Stimulated activated CD8-positive, alpha-beta memory T cell treated with anti-CD3 and anti-CD28 coated beads, Interleukin-12 subunit alpha, Interleukin-12 subunit beta, amount 100 ng/mL, for 24 hours (primary cell): ENCODE measurements around the gene IFRD1.

Experiments
- DNase-seq: peaks from one replicate; pipeline ENCODE4 v3.0.0-alpha.2; 2020; ENCODE audit errors: extremely low read depth

Gene IFRD1, protein sequence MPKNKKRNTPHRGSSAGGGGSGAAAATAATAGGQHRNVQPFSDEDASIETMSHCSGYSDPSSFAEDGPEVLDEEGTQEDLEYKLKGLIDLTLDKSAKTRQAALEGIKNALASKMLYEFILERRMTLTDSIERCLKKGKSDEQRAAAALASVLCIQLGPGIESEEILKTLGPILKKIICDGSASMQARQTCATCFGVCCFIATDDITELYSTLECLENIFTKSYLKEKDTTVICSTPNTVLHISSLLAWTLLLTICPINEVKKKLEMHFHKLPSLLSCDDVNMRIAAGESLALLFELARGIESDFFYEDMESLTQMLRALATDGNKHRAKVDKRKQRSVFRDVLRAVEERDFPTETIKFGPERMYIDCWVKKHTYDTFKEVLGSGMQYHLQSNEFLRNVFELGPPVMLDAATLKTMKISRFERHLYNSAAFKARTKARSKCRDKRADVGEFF

DNA sequence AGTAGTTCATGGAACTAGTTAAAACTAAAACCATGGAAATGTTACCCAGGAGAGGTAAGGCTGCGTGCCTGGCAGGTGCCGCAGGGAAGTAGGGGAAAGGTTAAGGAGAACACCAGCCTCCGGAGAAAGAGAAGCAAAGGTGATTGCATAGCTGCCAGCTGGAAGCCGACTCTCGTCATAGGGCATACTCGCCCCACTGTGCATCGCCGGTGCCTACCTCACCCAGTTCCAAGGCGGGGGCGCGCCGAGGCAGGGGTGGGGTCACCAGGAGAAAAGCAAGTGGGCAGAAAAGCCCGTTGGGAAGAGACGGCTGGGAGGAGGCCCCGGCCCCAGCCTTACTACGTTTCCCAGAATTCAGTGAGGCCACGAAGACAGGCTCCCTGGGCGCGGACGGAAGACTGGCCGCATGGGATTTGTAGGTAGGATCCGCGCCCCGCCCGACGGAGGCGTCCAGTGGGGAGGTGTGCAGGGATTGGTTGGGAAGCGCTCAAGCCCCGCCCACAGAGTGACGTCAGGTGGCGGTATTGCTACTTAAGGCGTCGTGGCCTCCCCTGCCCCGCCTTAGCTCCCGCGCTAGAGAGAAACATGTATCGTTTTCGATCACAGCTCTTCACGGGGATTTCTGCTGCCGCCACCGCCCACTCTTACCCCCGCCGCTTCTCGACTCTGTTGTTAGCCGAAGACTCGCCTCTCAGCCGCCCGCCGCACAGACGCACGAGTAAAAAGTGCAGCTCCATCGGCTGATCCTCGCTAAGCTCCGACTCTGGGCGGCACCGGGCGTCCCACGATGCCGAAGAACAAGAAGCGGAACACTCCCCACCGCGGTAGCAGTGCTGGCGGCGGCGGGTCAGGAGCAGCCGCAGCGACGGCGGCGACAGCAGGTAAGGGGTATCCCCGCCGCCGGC lies at the start of gene IFRD1:
TSS of gene IFRD1 (plus strand) at position 559 of the 905 bp plus-strand sequence. CDS start at position 788, 229 bp downstream.
- peak; percentile 95 for DNase-seq

DNA sequence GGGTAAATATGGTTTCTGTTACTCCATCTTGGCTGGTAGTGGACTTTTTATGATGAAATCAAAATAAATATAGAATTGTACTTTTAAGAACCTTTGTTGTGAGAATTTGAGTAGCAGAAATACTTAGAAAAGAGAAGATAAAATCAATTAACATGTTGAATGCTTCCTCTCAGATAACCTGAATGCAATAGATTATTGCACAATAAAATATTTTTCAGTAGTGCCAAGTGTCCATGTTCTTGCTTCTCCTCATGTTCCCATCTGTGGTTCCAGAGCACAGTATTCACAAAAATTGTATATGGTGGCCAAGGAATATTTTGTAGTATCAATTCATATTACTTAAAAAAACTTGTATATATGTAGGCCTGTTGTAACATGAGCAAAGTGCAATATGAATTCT lies 45.9 kb upstream of the IFRD1 start:
- DNase-seq: no peak

DNA sequence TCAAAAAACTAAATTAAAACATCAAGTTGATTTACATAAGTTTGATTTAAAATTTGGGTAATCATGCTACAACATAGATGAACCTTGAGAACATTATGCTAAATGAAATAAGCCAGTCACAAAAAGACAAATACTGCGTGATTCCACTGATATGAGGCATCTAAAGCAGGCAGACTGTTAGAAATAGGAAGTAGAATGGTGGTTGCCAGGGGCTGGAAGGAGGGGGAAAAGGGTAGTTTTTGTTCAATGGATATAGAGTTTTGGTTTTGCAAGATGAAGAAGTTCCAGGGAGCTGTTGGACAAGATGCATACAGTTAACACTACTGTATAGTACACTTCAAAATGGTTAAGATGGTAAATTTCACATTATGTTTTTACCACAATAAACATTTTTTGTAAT lies 45.0 kb upstream of the IFRD1 start:
- no peak for DNase-seq

DNA sequence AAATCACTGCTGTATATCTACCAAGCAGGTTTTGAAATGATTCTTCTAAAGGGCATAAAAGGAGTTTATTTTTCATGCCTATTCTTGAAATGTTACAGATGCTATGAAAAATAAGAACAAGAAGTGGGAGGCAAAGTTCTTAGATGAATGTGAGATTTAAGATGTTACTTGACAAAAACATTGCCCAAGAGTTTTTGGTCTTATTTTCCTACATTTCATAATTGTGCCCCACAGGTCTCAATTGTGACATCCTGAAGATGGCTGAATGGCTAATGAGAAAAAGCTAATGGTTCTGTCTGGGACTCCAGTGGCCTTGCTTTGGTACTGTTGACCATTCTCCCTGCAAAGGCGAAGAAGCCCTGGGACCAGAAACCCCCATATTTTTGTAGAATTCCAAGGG lies 43.0 kb upstream of the IFRD1 start:
- DNase-seq: no peak

DNA sequence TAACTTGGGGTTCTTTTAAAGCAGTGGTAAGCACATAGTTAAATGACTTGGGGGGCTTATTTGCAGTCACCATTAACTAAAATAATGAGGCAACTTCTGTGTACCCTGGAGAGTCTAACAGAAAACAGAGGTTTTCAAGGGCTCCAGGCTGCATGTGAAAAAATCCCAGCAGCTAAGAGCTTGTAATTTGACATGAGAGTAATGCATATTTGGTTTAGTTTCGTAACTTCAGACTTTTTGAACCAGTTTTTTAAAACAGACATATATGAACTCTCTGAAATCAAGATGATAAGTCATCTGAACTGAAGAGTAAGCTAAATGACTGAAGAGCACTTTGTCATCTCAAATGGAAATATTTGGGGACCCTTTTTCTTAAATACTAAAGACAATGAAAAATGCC lies 40.2 kb upstream of the IFRD1 start:
- no peak for DNase-seq

DNA sequence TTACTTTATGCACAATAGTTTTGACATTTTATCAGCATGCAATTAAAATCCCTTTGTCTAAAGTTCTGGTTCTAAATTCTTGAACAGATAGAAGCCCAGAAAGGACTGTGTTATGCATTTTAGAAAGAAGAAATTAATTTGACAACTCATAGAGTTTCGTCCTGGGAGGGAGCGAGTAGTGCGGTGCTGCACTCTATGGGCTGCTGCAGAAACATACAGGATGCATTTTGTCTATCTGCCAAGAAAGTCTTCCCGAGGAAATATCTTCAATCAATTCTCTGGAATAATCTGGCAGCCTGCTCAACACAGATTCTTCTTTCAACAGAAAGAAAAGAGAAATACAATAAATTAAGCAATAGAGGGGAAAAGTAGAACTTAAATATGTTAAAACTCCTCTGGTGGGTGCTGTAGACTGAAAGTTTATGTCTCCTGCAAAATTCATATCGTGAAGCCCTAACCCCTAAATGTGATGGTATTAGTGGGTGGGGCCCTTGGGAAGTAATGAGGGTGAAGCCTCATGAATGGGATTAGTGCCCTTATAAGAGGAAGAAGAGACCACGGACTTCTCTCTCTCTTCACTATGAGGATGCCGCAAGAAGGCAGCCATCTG lies 39.0 kb upstream of the IFRD1 start:
- no peak for DNase-seq

DNA sequence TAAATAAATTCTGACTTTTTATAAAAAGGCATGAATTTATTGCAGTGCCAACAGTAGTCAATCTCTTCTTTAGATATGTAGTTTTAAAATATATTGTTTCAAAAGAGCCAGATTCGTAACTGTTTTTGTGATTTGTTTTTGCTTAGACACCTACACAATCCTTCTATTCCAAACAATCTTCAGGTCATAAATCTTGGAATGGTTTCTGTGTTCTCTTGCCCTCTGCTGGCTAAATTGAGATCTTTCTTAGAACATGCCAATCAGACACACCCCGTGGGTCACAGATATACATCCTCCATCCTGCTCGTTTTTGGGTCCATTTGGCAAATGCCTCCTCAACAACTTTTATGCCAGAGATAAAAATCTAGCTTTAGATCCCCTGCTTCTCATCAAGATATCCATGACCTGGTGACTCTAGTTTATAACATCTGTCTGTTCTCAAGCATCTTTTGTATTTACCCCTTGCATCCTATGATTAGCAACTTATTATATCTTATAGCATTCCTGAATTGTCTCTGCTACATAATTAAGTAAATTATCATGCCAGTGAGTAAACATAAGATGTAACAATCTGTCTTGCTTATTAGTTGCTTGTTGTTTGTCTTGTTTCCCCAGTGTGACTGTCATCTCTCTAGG lies 35.3 kb upstream of the IFRD1 start:
- DNase-seq: no peak

DNA sequence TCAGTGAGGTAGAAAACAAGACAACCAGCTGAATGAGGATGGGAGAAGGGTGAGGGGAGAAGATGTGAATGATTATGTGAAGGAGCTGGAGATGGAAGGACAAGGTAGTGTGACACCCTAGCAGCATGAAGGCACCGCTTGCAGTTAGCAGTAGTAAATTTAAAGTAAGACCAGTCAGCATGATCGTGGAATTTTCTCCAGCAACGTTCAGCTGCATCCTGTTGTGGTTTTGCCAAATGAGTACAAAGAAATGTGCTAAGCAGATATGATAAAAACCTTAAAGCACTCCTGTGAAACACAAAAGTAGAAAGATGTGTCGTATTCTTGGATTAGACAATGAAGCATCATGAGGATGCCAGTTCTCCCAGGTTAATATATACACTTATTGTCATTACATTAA lies 34.1 kb upstream of the IFRD1 start:
- DNase-seq: no peak

DNA sequence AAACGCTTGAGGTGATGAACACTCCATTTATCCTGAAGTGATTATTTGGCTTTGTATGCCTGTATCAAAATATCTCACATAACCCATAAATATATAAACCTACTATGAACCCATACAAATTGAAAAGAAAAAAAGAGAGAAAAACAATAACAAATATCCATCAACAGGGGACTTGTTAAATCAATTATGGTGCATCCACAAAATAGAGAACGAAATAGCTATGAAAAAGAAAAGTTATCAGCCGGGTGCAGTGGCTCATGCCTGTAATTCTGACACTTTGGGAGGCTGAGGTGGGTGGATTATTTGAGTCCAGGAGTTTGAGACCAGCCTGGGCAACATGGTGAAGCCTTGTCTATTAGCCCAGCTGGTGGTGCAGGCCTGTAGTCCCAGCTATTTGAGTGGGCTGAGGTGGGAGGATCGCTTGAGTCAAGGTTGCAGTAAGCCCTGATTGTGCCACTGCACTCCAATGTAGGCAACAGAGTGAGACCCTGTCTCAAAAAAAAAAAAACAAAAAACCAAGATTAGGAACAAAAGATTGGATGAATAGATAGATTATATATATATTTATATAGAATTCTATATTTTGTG lies 30.6 kb upstream of the IFRD1 start:
- no peak for DNase-seq

DNA sequence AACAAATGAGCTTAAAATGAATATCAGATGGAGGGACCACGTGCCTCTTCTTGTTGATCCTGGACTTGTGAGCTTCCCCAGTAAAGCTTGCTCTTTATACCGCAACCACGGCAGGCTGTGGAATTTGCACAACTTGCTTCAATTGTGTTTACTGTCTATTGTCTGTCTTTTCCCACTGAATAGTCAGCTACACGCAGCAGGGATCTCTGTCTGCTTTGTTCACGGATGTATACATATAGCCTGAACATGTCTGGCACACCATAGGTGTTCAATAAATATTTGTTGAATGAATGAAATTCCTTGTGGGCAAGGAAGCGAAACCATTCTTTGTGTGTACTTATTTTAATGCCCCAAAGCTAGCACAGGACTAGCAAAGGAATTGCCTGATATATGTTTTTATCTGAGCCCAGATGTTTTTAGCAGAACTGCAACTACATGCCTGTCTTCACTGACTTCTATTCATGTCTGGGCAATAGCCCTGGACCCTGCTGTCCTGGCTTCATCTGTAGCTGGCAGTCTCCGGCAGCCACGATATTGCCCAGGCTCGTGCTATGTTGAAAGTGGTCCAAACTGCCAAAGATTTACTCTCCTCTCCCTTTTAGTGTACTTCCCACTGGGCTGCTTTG lies 29.9 kb upstream of the IFRD1 start:
- no peak for DNase-seq

DNA sequence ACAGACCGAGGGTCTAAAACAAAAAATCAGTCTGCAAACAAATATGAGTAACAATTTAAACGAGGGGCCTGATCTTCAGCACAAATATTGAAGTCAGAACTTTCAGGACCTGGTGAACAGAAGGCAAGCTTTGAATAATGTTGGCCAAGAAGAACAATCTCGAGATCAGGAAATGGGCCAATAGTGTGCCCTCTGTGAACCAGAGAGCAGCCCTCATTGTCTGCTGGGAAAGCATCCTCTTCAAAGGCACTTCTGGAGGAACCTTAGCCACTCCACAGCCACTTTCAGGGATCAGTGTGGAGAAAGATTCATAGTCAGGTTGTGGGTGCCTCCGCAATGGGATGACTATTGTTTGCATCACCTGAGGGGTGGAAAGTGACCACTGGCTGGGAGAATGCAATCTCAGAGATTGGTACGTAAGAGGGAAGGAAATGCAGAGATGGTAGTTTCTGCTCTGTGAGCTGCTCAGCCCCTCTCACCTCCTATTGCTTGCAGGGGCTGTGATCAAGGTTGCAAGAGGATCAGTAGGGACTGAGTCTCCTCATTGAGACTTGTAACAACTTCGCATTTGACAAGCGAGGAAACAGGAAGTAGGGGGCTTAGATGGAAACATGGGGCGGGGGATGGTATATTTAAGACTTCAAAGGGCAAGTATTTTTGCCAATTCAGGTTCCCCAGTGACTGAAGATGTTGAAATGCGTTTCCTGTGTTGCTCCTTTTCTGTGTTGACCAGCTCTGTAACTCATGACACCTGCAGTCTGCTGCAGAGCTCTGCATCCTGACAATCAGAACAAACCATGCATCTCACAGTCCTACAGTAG lies 28.4 kb upstream of the IFRD1 start:
- DNase-seq: no peak

DNA sequence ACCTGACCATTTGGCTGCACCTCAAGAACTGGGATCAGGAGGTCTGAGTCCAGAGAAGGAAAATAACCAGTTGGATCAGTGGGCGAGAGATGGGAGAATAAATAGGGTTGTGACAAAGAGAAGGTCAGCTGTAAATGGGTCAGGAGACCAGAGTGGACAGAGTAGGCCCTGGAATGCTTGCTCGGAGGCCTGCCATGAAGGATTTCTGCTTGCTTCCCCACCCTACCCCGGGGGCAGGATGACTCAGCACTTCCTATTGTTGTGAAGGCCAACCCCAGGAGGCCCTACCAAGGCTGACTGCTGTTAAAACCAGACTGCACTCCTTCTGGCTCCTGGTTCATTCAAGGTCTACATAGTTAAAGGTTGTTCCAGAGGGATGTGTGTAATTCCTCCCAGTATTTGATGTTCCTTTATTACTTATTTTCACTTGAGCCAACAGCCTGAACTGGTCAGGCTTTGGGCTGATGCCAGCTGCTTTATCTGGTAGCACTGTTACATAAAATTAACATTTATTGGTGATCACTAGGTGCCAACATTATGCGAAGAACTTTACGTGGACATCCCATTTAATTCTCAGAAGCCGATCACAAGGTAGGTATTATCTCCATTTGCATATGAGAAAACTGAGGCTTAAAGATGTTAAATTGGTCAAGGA lies 27.3 kb upstream of the IFRD1 start:
- DNase-seq: no peak

DNA sequence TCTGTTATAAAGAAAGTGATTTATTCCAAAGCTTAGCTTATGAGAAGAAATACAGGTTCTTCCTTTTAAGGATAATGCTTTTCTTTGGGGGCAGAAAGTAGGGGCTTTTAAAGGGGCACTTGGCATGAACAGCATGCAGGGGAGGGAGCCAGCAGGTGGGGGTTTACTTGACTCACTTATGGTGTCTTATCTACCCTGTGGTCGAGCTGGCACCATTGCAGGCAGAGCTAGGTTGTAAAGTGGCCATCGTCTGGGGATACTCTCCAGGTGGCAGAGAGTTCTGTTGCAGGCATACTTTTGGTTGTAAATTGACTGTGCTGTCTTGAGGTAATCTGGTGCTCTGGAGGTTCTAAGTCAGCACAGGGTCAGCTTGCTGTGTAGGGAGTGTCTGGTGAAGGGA lies 26.3 kb upstream of the IFRD1 start:
- DNase-seq: no peak

DNA sequence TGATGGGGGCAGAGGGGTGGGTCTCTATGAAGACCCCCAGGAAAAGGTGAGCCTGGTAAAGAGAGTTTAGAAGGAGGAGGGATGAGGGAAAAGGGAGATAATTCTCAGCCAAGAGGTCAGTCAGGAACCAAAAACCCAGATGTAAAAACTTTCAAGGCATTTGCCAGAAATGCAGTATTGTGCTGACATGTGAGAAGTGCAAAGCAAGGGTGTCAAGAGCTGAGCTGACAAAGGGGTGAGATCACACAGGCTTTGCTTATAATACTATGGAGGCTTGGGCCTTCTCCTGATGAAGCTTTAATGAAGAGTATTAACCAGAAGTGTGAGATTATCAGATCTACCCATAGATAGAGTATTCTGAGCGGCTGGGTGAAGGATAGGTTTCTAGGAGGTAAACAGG lies 22.3 kb upstream of the IFRD1 start:
- no peak for DNase-seq

DNA sequence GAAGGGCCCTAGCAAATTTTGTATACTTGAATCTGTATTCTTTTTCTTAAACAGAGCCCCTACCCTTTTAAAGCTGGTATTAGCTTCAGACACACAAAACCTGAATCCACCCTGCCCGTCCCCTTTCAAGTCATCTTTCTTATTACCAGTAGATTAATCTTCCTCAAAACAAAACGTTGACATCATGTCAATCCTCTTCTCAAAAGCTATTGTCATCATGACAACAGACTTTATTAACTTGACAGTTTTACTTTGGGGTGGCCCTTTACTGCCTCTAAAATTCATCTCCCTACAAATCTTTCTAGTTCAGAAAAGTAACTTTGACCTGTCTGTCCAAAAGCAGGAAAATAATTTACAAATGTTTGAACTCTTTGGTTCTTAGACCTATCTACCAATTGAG lies 21.5 kb upstream of the IFRD1 start:
- DNase-seq: no peak

DNA sequence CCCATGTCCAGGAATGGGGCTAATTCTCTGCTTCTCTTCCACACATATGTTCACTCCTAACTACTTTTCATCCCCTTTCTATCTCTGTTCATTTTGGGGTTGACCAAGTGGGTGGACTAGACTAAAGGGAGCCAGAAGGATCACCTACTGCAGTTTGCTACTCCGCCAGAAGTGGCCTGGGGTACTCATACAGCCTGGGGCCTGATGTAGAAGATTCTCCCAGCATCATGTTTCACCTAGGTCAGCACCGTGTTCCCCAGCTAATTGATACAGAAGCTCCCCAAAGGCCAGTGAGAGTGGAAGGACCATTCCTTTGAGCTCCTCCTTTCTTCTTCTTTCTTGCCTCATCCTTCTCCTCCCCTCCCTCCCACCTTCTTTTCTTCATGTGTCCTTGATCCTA lies 19.6 kb upstream of the IFRD1 start:
- DNase-seq: no peak

DNA sequence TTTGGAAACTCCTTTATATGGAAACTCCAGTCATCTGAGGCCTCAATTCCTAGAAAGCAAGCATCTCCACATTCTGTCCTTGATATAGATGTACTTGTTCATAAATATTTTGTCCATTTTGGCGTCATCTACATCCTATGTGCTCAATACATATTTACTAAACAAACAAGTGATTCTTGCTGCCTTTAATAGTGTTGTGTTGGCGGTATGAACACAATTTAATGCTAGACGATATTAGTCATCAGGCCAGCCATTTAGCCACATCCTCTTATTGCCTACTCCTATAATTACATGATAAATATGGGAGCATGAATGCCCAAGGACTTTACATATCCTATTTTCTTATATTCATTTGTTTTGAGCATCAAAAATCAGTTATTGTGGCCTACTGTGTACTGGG lies 18.5 kb upstream of the IFRD1 start:
- no peak for DNase-seq

DNA sequence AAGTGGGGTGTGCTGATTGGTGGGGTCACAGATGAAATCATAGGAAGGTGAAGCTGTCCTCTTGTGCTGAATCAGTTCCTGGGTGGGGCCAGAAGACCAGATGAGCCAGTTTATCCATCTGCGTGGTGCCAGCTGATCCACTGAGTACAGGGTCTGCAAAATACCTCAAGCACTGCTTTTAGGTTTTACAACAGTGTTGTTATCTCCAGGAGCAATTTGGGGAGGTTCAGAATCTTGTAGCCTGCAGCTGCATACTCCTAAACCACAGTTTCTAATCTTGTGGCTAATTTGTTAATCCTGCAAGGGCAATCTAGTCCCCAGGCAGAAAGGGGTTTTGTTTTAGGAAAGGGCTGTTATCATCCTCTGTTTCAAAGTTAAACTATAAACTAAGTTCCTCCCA lies 17.0 kb upstream of the IFRD1 start:
- no peak for DNase-seq

DNA sequence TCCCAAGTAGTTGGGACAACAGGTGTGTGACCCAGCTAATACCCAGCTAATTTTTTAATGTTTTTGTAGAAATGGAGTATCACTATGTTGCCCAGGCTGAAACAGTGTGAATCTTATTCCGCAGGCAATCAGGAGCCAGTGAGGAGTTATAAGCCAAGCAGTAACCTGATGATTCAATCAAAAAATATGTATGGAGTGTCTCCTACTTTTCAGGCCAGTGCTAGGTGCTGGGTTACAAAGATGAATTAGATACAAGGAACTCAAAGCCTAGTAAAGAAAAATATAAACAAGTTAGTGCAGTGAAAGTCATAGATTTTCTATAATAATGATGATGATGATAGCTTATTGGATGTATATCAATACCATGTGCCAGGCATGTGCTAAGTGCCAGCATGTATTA lies 13.2 kb upstream of the IFRD1 start:
- no peak for DNase-seq

DNA sequence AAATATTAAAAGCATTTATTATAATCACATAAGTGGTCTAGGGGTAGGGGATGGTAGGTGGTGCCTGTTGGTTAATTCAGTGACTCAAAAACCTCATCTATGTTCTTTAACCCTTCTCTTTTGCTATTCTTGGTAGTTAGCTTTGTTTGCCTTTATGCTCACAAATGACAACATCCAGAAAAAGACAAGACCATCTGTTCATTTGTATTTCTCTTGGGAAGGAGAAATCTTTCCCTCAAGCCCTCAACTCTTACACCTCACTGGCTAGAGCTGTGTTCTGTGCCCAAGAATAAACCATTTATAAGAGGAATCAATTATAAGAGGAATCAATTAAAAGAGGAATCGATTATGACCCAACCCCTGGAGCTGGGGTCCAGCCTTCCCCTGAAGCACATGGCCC lies 10.8 kb upstream of the IFRD1 start:
- DNase-seq: no peak
